Measurements from ENCODE around the gene CLIC6. TPM values are rescaled to one million over a fixed set of nuclear protein-coding genes. Genes with fewer than 3 reads are reported as not detected.
"Not testable (repeated sequence)": the region's sequence is repeated elsewhere in the genome, so short reads cannot be mapped to it uniquely, and the experiment has no call there.

The CLIC6 gene
- total RNA-seq, 4 donors from 2014 or later, result 0.37 to 6.2 (median 1.6) TPM

- ATAC-seq (ENCODE audit: low FRiP score), result no peak
- DNase-seq (ENCODE audit: low spot score), result no peak
- TF ChIP-seq CTCF (IDR thresholded peaks at IDR 0.05), result no peak
Measured at GRCh38 chr21:34715985-34716596, 47.3 kb downstream of the CLIC6 start.

GRCh38 chr21:34718529-34718928 is 49.7 kb downstream of the CLIC6 start:
- not testable (repeated sequence) for DNase-seq (ENCODE audit: low spot score); ATAC-seq (ENCODE audit: low FRiP score)

GRCh38 chr21:34722684-34723300 is 54.0 kb downstream of the CLIC6 start:
- DNase-seq (ENCODE audit: low spot score), result no peak
- TF ChIP-seq CTCF (IDR thresholded peaks at IDR 0.05), result no peak
- ATAC-seq (ENCODE audit: low FRiP score), result no peak

- ATAC-seq (ENCODE audit: low FRiP score), result peak; percentile 22
- no peak for TF ChIP-seq CTCF (IDR thresholded peaks at IDR 0.05)
- DNase-seq (ENCODE audit: low spot score), result no peak
Measured at GRCh38 chr21:34724131-34724856, 55.5 kb downstream of the CLIC6 start.

GRCh38 chr21:34724857-34725195 is 56.0 kb downstream of the CLIC6 start:
- ATAC-seq (ENCODE audit: low FRiP score), result peak; percentile 41
- no peak for DNase-seq (ENCODE audit: low spot score)
- TF ChIP-seq CTCF (IDR thresholded peaks at IDR 0.05), result no peak

- no peak for ATAC-seq (ENCODE audit: low FRiP score)
- TF ChIP-seq CTCF (IDR thresholded peaks at IDR 0.05), result no peak
- DNase-seq (ENCODE audit: low spot score), result no peak
Measured at GRCh38 chr21:34726627-34727337, 58.0 kb downstream of the CLIC6 start.

GRCh38 chr21:34728479-34728878 is 59.7 kb downstream of the CLIC6 start:
- ATAC-seq (ENCODE audit: low FRiP score), result no peak
- DNase-seq (ENCODE audit: low spot score), result no peak
- no peak for TF ChIP-seq CTCF (IDR thresholded peaks at IDR 0.05)

All from omental fat pad (tissue), 4 donors.